ENCODE data around the gene DLGAP3. TPM values are rescaled to one million over a fixed set of nuclear protein-coding genes. Genes with fewer than 3 reads are reported as not detected.
"Not testable (repeated sequence)": the region's sequence is repeated elsewhere in the genome, so short reads cannot be mapped to it uniquely, and the experiment has no call there.

The DLGAP3 gene
- total and polyA plus RNA-seq, 5 donors from 2014 or later = 0.11 to 1.2 (median 0.21) TPM

DNA sequence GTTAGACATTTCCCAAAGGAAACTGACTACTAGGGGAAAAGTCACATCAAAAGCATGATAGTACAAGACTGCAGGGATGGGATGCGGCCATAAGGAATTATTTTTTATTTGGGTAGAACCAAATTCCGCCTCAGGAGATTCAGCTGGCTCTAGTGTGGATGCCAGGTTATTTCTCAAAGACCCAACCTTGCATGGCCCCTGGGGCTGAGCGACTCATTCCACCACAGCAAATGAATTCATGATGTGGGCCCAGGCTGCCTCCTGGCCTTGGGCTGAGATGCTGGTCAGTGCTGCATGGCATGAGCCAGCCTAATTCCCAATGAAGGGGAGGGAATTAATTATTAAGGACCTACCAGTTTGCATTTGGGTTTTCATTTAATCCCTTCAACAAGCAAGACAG, 43.9 kb upstream of the DLGAP3 start:
- Histone ChIP-seq H3K36me3 (ENCODE audit: control insufficient read depth, insufficient read depth, low read length) (peaks cover 11% of the 10 kb centered on the region), H3K27ac (ENCODE audit: insufficient read depth, low read length, poor library complexity, severe bottlenecking) (no peak overlapping the region), H3K27me3 (ENCODE audit: control insufficient read depth, insufficient read depth, low read length) (no peaks in the 10 kb centered on the region), H3K4me3 (ENCODE audit: low read depth, low read length) (no peak overlapping the region), H3K9me3 (ENCODE audit: control insufficient read depth in 2 of 2, low read length in 2 of 2) (no peaks in the 10 kb centered on the region), H3K4me1 (ENCODE audit: control insufficient read depth, insufficient read depth, low read length, poor library complexity, severe bottlenecking) (peaks cover 5% of the 10 kb centered on the region)
- H3K27ac Mint-ChIP-seq = peak overlapping the region in 2 of 3 donors; percentile 12 to 35
- peaks cover 0 to 21% (median 16%) of the 10 kb centered on the region in 4 donors for H3K4me1 Mint-ChIP-seq
- DNase-seq (no peak), ATAC-seq (ENCODE audit: low read depth in 2 of 2) (no peak)
- peaks cover 10% of the 10 kb centered on the region for H3K36me3 Mint-ChIP-seq
- H3K27me3 Mint-ChIP-seq = no peaks in the 10 kb centered on the region
- no peaks in the 10 kb centered on the region for H3K9me3 Mint-ChIP-seq
- H3K4me3 Mint-ChIP-seq = no peak overlapping the region

DNA sequence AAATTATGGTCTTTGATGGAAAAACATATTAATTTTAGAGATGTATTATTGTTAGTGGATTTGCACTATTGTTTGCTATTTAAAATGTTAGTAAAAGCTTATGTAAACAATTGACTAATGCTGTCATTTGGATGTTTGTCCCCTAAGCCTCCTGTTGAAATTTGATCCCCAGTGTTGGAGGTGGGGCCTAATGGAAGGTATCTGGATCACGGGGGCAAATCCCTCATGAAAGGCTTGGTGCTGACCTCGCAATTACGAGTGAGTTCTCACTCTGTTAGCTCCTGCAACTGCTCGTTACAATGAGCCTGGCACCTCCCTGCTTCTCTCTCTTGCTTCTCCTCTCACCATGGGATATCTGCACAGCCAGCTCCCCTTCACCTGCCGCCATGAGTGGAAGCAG, 41.4 kb upstream of the DLGAP3 start:
- Mint-ChIP-seq H3K27ac (no peak overlapping the region), H3K36me3 (peaks cover 9% of the 10 kb centered on the region), H3K27me3 (no peaks in the 10 kb centered on the region), H3K4me1 (peaks cover under 1 to 20% (median 11%) of the 10 kb centered on the region in 4 donors), H3K9me3 (no peaks in the 10 kb centered on the region), H3K4me3 (no peak overlapping the region)
- Histone ChIP-seq H3K27ac (ENCODE audit: insufficient read depth, low read length, poor library complexity, severe bottlenecking) (no peak overlapping the region), H3K36me3 (ENCODE audit: control insufficient read depth, insufficient read depth, low read length) (peaks cover under 1% of the 10 kb centered on the region), H3K27me3 (ENCODE audit: control insufficient read depth, insufficient read depth, low read length) (no peaks in the 10 kb centered on the region), H3K9me3 (ENCODE audit: control insufficient read depth in 2 of 2, low read length in 2 of 2) (no peaks in the 10 kb centered on the region), H3K4me3 (ENCODE audit: low read depth, low read length) (no peak overlapping the region), H3K4me1 (ENCODE audit: control insufficient read depth, insufficient read depth, low read length, poor library complexity, severe bottlenecking) (peaks cover 7% of the 10 kb centered on the region)
- ATAC-seq (ENCODE audit: low read depth in 2 of 2) (no peak), DNase-seq (no peak)

DNA sequence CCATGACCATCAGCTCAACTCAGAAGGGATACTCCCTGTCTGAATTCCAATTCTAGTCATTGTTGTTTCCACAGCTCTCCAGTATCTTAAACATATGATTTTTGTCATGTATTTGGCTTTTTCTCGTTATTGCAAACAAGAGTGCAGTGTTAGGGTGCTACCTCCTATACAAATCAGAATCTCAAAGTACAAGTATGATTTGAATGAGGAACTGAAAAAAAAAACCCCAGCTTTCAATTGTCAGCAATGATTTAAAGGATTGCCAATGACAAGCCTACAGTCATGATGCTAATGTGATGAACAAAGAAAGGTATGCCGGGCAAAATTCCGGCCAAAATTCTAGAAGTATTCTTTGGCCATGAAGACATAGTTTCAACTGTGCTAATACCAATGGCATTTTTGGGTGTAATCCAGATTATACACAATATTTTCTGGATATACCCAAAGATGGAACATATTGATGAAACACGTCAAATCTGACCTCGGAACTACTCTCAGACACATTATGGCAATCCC, 40.8 kb upstream of the DLGAP3 start:
- Histone ChIP-seq H3K27ac (ENCODE audit: insufficient read depth, low read length, poor library complexity, severe bottlenecking) (no peak overlapping the region), H3K27me3 (ENCODE audit: control insufficient read depth, insufficient read depth, low read length) (no peaks in the 10 kb centered on the region), H3K4me1 (ENCODE audit: control insufficient read depth, insufficient read depth, low read length, poor library complexity, severe bottlenecking) (peaks cover 7% of the 10 kb centered on the region), H3K9me3 (ENCODE audit: control insufficient read depth in 2 of 2, low read length in 2 of 2) (no peaks in the 10 kb centered on the region), H3K36me3 (ENCODE audit: control insufficient read depth, insufficient read depth, low read length) (no peaks in the 10 kb centered on the region), H3K4me3 (ENCODE audit: low read depth, low read length) (no peak overlapping the region)
- Mint-ChIP-seq H3K36me3 (peaks cover 4% of the 10 kb centered on the region), H3K9me3 (no peaks in the 10 kb centered on the region), H3K4me1 (peaks cover 5 to 20% (median 10%) of the 10 kb centered on the region in 4 donors), H3K27me3 (no peaks in the 10 kb centered on the region), H3K27ac (no peak overlapping the region), H3K4me3 (peak overlapping the region in 1 of 4 donors; percentile 38)
- no peak for DNase-seq
- no peak for ATAC-seq (ENCODE audit: low read depth in 2 of 2)

DNA sequence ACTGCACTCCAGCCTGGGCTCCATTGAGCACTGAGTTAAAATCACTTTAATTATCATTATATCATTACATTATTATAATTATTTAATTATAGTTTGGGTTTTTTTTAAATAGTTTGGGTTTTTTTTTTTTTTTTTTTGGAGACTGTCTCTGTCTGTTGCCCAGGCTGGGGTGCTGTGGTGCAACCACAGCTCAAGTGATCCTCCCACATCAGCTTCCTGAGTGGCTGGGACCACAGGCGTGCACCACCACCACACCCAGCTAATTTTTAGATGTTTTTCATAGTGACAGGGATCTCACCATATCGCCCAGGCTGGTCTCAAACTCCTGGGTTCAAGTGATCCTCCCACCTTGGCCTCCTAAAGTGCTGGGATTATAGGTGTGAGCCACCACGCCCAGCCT, 38.8 kb upstream of the DLGAP3 start:
- ATAC-seq (ENCODE audit: low read depth in 2 of 2) = peak; percentile 62 to 80
- H3K27me3 Mint-ChIP-seq; H3K9me3 ChIP-seq (ENCODE audit: control insufficient read depth in 2 of 2, low read length in 2 of 2); H3K27me3 ChIP-seq (ENCODE audit: control insufficient read depth, insufficient read depth, low read length); H3K27ac ChIP-seq (ENCODE audit: insufficient read depth, low read length, poor library complexity, severe bottlenecking); H3K4me1 ChIP-seq (ENCODE audit: control insufficient read depth, insufficient read depth, low read length, poor library complexity, severe bottlenecking); H3K9me3 Mint-ChIP-seq; H3K36me3 ChIP-seq (ENCODE audit: control insufficient read depth, insufficient read depth, low read length); H3K36me3 Mint-ChIP-seq; H3K4me3 Mint-ChIP-seq; H3K4me3 ChIP-seq (ENCODE audit: low read depth, low read length); H3K27ac Mint-ChIP-seq: not testable (repeated sequence)
- DNase-seq = peak in 2 of 3 donors; percentile 24 to 52
- peaks cover 5 to 20% (median 8%) of the 10 kb centered on the region in 4 donors for H3K4me1 Mint-ChIP-seq

DNA sequence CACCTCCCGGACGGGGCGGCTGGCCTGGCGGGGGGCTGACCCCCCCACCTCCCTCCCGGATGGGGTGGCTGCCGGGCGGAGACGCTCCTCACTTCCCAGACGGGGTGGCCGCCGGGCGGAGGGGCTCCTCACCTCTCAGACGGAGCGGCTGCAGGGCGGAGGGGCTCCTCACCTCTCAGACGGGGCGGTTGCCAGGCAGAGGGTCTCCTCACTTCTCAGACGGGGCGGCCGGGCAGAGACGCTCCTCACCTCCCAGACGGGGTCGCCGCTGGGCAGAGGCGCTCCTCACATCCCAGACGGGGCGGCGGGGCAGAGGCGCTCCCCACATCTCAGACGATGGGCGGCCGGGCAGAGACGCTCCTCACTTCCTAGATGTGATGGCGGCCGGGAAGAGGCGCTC, 38.2 kb upstream of the DLGAP3 start:
- peaks cover 5 to 20% (median 8%) of the 10 kb centered on the region in 4 donors for H3K4me1 Mint-ChIP-seq
- H3K4me3 ChIP-seq (ENCODE audit: low read depth, low read length); H3K27ac Mint-ChIP-seq; H3K4me3 Mint-ChIP-seq; H3K36me3 Mint-ChIP-seq; H3K36me3 ChIP-seq (ENCODE audit: control insufficient read depth, insufficient read depth, low read length); H3K27me3 ChIP-seq (ENCODE audit: control insufficient read depth, insufficient read depth, low read length); H3K27me3 Mint-ChIP-seq; H3K4me1 ChIP-seq (ENCODE audit: control insufficient read depth, insufficient read depth, low read length, poor library complexity, severe bottlenecking); H3K9me3 Mint-ChIP-seq; H3K9me3 ChIP-seq (ENCODE audit: control insufficient read depth in 2 of 2, low read length in 2 of 2); H3K27ac ChIP-seq (ENCODE audit: insufficient read depth, low read length, poor library complexity, severe bottlenecking); DNase-seq; ATAC-seq (ENCODE audit: low read depth in 2 of 2): not testable (repeated sequence)

DNA sequence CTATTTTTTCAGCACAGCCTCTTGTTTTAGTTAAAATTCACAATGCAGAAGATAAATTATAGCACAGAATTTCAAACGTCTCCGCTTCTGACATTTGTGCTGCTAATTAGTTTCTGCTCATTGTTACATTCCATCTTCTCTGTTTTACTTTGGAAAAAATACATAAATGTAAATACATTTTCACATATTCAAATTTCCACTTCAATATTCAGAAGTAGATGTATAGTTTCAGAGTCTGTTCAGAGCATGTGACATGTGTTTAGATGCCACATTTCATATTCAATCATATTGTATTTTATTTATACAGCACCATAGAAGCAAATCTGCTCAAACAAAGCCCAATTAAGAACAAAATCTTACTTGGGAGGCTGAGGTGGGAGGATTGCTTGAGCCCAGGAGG, 36.1 kb upstream of the DLGAP3 start:
- Histone ChIP-seq H3K27ac (ENCODE audit: insufficient read depth, low read length, poor library complexity, severe bottlenecking) (no peak overlapping the region), H3K4me1 (ENCODE audit: control insufficient read depth, insufficient read depth, low read length, poor library complexity, severe bottlenecking) (peaks cover 7% of the 10 kb centered on the region), H3K9me3 (ENCODE audit: control insufficient read depth in 2 of 2, low read length in 2 of 2) (no peaks in the 10 kb centered on the region), H3K36me3 (ENCODE audit: control insufficient read depth, insufficient read depth, low read length) (no peaks in the 10 kb centered on the region), H3K27me3 (ENCODE audit: control insufficient read depth, insufficient read depth, low read length) (no peaks in the 10 kb centered on the region), H3K4me3 (ENCODE audit: low read depth, low read length) (no peak overlapping the region)
- H3K36me3 Mint-ChIP-seq = peaks cover 3% of the 10 kb centered on the region
- H3K4me1 Mint-ChIP-seq = peaks cover 0 to 20% (median 7%) of the 10 kb centered on the region in 4 donors
- H3K27me3 Mint-ChIP-seq = peaks cover 15% of the 10 kb centered on the region
- H3K4me3 Mint-ChIP-seq = peak overlapping the region in 1 of 4 donors; percentile 7
- DNase-seq (no peak), ATAC-seq (ENCODE audit: low read depth in 2 of 2) (no peak)
- peaks cover 0 to 1% (median 0%) of the 10 kb centered on the region in 7 donors for H3K9me3 Mint-ChIP-seq
- H3K27ac Mint-ChIP-seq = no peak overlapping the region

DNA sequence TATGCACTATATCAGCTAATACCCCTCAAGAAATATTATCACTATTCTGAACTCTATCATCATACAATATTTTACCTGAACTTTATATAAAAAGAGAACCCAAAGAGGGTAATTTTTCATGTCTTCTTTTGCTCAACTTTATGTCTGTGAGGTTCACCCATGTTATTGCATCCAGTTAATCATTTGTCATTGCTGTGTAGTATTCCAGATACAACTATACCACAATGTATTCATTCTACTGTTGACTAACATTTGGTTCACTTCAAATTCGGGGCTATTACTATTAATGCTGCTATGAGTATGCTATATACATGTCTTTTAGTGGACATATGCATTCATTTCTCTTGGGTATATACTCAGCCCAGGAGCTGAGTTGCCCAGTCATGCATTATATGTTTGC, 21.0 kb upstream of the DLGAP3 start:
- Histone ChIP-seq H3K9me3 (ENCODE audit: control insufficient read depth in 2 of 2, low read length in 2 of 2) (no peaks in the 10 kb centered on the region), H3K27me3 (ENCODE audit: control insufficient read depth, insufficient read depth, low read length) (peaks cover 10% of the 10 kb centered on the region), H3K4me3 (ENCODE audit: low read depth, low read length) (no peak overlapping the region), H3K36me3 (ENCODE audit: control insufficient read depth, insufficient read depth, low read length) (no peaks in the 10 kb centered on the region), H3K27ac (ENCODE audit: insufficient read depth, low read length, poor library complexity, severe bottlenecking) (no peak overlapping the region), H3K4me1 (ENCODE audit: control insufficient read depth, insufficient read depth, low read length, poor library complexity, severe bottlenecking) (no peaks in the 10 kb centered on the region)
- peaks cover 0 to 5% (median 4%) of the 10 kb centered on the region in 7 donors for H3K9me3 Mint-ChIP-seq
- H3K27me3 Mint-ChIP-seq = peaks cover 29% of the 10 kb centered on the region
- peaks cover 7% of the 10 kb centered on the region for H3K36me3 Mint-ChIP-seq
- no peak for DNase-seq
- no peak overlapping the region for H3K4me3 Mint-ChIP-seq
- ATAC-seq (ENCODE audit: low read depth in 2 of 2) = no peak
- H3K4me1 Mint-ChIP-seq = no peaks in the 10 kb centered on the region
- H3K27ac Mint-ChIP-seq = no peak overlapping the region

DNA sequence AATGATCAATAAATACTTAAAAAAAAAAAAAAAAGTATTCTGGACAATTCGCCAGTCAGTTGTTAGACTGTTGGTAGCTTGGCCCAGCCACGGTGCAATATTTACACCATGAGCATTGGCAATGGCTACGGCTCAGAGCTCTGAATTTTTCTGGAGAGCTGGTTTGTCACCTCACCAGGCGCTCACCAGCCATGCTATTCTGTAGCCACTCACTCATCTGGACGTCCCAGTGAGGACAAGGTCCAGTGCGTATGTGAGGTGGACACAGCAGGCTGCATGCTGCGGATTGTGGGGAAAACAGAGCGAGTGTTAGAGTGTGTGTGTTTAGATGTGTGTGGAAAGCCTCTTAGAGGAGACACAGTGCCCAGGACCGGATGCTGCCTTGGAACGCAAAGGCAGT, 19.3 kb upstream of the DLGAP3 start:
- peaks cover 25% of the 10 kb centered on the region for H3K27me3 Mint-ChIP-seq
- DNase-seq; H3K4me1 ChIP-seq (ENCODE audit: control insufficient read depth, insufficient read depth, low read length, poor library complexity, severe bottlenecking); H3K36me3 ChIP-seq (ENCODE audit: control insufficient read depth, insufficient read depth, low read length); H3K4me1 Mint-ChIP-seq; H3K36me3 Mint-ChIP-seq; ATAC-seq (ENCODE audit: low read depth in 2 of 2); H3K4me3 ChIP-seq (ENCODE audit: low read depth, low read length); H3K9me3 ChIP-seq (ENCODE audit: control insufficient read depth in 2 of 2, low read length in 2 of 2); H3K27me3 ChIP-seq (ENCODE audit: control insufficient read depth, insufficient read depth, low read length); H3K27ac Mint-ChIP-seq; H3K4me3 Mint-ChIP-seq; H3K9me3 Mint-ChIP-seq; H3K27ac ChIP-seq (ENCODE audit: insufficient read depth, low read length, poor library complexity, severe bottlenecking): not testable (repeated sequence)
